ENCODE data around the gene MIP. TPM values are rescaled to one million over a fixed set of nuclear protein-coding genes. Genes with fewer than 3 reads are reported as not detected.

The MIP gene
- total and polyA plus RNA-seq, 2 of the 13 experiments (the other 11 are each of a cell fraction or from before 2014, with no cell fraction given), result not detected

GRCh38 chr12:56448860-56449621, 5.4 kb downstream of the MIP start, which contains the start of gene TIMELESS (continued):
- TF ChIP-seq TBX2 (CRISPR knock-in tag; IDR thresholded peaks at IDR 0.05; ENCODE audit: borderline replicate concordance), result peak; percentile 87
- no peak for TF ChIP-seq TCF7L2 (IDR thresholded peaks at IDR 0.05; ENCODE audit: low read depth, low read length)
- no peak; the same call in 1 of the 2 replicates for TF ChIP-seq NFYB (CRISPR knock-in tag; IDR thresholded peaks at IDR 0.05)
- TF ChIP-seq NR2C2 (CRISPR knock-in tag; IDR thresholded peaks at IDR 0.05; ENCODE audit: borderline replicate concordance), result no peak; the same call in 1 of the 2 replicates
- no peak for TF ChIP-seq SOX6 (IDR thresholded peaks at IDR 0.05)
- peak; percentile 55 for TF ChIP-seq SOX6 (CRISPR knock-in tag; IDR thresholded peaks at IDR 0.05)
- no peak for TF ChIP-seq CCAR2 (optimal IDR thresholded peaks at IDR 0.05; ENCODE audit: low read depth, low read length)
- no peak for TF ChIP-seq SP1 (IDR thresholded peaks at IDR 0.05)
- TF ChIP-seq SP1 (CRISPR knock-in tag; IDR thresholded peaks at IDR 0.05), result no peak; the same call in 1 of the 2 replicates
- peak; percentile 83 for TF ChIP-seq ZNF574 (CRISPR knock-in tag; IDR thresholded peaks at IDR 0.05)
- no peak for TF ChIP-seq TRIM24 (CRISPR knock-in tag; IDR thresholded peaks at IDR 0.05)
- no peak for TF ChIP-seq KDM5A (IDR thresholded peaks at IDR 0.05; ENCODE audit: borderline replicate concordance, low read length)
- TF ChIP-seq TBL1XR1 (IDR thresholded peaks at IDR 0.05; ENCODE audit: borderline replicate concordance, low read length, partially characterized antibody), result no peak
- peak; percentile 59 for TF ChIP-seq IKZF4 (CRISPR knock-in tag; IDR thresholded peaks at IDR 0.05; ENCODE audit: borderline replicate concordance, low read depth, not compliant biosample characterization)
- TF ChIP-seq RBM22 (optimal IDR thresholded peaks at IDR 0.05; ENCODE audit: low read length), result no peak
- TF ChIP-seq MIER2 (CRISPR knock-in tag; IDR thresholded peaks at IDR 0.05), result no peak
- TF ChIP-seq PITX1 (CRISPR knock-in tag; IDR thresholded peaks at IDR 0.05), result peak; percentile 58
- TF ChIP-seq ZFP36 (IDR thresholded peaks at IDR 0.05; ENCODE audit: borderline replicate concordance, low read depth, low read length, partially characterized antibody), result no peak
- 0 out of 2 replicates have a peak, but pooled peaks have one; percentile 22 for TF ChIP-seq NCOR1 (IDR thresholded peaks at IDR 0.05; ENCODE audit: borderline replicate concordance, low read length)
- TF ChIP-seq ZNF672 (CRISPR knock-in tag; IDR thresholded peaks at IDR 0.05), result no peak
- TF ChIP-seq RBM39 (IDR thresholded peaks at IDR 0.05; ENCODE audit: low read depth, low read length, poor library complexity, severe bottlenecking), result peak; percentile 56
- no peak for TF ChIP-seq ATF6 (CRISPR knock-in tag; conservative IDR thresholded peaks at IDR 0.05)
- TF ChIP-seq KLF13 (CRISPR knock-in tag; IDR thresholded peaks at IDR 0.05), result no peak
- no peak for TF ChIP-seq ZNF362 (CRISPR knock-in tag; IDR thresholded peaks at IDR 0.05; ENCODE audit: borderline replicate concordance)
- no peak for TF ChIP-seq JUND (CRISPR knock-in tag; IDR thresholded peaks at IDR 0.05)

Measured in HepG2 (cell line).